Cardiac fibroblast (primary cell): ENCODE results near the gene SV2B.
A peak's percentile ranks its signal among the peaks of the same experiment; 100 is the strongest.

Experiments used
- DNase-seq, 2 donors: peaks; one replicate each; pipeline versions ENCODE4 v3.0.0 to v3.0.0-alpha.2; 2010; ENCODE audit warnings: low read depth in 2 of 2
- H3K4me3 ChIP-seq, 2 donors: replicated peaks in 1 of 2; 1 replicate in 1 of 2; 2 replicates in 1 of 2; pipeline ENCODE4 v1.5.1; 2011; ENCODE audit warnings: low read depth in 2 of 2, low read length in 2 of 2, mild to moderate bottlenecking in 2 of 2, moderate library complexity in 1 of 2
- TF ChIP-seq, protein P1 (sequence below): IDR thresholded peaks from one replicate; pipeline ENCODE4 v1.5.1; 2011; ENCODE audit warnings: low read depth, mild to moderate bottlenecking, low read length, inconsistent platforms

The SV2B gene

DNA sequence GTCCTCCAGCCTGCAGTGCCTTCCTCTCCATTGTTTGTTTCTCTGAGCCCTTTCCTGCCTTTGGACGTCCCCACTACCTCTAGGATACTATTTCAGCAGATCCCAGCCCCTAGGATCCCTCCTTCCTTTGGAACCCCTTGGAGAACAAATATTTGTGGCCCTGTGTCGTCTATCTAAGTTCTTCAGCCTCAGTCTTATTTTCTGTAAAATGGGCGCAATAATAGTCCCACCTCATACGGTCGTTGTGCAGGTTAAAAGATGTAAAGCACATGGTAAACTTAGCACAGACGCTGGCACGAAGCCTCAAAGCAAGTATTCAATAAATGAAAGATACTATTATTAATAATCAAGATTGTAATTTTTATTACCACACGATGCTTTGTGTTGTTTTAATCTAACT, 122.0 kb downstream of the SV2B start:
- TF ChIP-seq, protein P1, sequence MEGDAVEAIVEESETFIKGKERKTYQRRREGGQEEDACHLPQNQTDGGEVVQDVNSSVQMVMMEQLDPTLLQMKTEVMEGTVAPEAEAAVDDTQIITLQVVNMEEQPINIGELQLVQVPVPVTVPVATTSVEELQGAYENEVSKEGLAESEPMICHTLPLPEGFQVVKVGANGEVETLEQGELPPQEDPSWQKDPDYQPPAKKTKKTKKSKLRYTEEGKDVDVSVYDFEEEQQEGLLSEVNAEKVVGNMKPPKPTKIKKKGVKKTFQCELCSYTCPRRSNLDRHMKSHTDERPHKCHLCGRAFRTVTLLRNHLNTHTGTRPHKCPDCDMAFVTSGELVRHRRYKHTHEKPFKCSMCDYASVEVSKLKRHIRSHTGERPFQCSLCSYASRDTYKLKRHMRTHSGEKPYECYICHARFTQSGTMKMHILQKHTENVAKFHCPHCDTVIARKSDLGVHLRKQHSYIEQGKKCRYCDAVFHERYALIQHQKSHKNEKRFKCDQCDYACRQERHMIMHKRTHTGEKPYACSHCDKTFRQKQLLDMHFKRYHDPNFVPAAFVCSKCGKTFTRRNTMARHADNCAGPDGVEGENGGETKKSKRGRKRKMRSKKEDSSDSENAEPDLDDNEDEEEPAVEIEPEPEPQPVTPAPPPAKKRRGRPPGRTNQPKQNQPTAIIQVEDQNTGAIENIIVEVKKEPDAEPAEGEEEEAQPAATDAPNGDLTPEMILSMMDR = no peak
- H3K4me3 ChIP-seq = no peak overlapping the region
- DNase-seq = no peak

DNA sequence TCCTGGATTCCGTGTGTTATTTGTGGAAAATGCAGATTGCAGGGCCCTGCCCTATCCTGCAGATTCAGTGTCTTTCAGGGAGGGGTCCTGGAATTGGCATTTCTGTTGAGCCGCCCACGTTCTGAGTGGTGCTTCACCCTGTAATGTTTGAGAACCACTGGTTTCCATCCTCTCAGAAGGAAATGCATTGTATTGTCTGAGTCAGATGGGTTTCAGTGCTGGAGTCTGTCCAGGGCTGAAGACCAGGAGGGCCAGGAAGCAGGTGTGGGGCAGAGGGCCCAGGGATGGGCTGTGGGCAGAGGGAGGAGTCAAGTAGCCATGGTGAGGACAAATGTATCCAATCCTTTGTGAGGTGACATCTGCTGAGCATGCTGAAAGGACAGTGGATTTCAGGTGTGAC, 123.8 kb downstream of the SV2B start:
- DNase-seq = no peak
- no peak overlapping the region for H3K4me3 ChIP-seq
- TF ChIP-seq, protein P1 = no peak

DNA sequence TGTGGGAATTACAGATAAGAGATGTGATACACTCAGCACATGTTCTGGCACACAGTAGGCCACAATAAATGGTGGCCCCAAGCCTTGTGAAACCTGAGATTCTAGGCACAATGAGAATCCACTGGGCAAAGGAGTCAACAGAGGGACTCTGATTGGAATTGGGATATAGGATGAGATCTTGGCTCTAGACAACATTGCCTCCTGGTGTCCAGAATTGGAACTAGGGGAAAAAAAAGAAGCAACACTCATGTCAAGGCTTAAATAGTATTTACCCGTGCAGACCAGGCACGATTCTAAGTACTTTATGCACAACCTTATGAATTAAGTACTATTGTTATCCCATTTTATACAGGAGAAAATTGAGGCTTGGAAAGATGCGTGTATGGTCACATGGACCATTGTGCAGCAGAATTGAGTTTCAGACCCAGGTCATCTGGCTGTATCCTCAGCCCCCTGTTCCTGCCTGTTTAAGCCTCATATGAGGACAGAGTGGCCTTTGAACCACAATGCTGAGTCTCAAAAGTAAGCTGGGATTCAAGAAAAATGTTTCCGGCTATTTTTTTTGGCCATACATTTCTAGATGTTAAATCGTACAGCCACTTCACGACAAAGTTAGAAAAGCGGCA, 124.8 kb downstream of the SV2B start:
- H3K4me3 ChIP-seq = no peak overlapping the region
- DNase-seq = peak; percentile 41 to 58
- TF ChIP-seq, protein P1 = peak; percentile 70

DNA sequence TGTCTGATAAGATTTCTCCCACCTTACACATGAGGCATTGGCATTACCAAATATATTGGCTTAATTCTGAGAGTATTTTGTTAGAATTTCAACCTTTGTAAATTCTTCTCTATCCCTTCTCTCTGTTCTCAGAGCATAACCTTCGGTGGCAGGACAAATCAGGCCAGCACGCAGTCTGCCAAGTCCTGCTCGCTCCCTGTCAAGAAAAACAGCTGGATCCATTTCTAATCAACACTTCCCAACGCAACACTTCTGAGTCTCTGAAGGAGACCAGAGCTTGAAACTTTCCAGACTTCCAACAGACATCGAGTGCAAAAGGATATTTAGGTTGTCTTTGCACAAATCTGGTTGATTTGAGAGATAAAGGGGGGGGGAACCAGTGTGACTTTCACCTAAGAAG, 125.7 kb downstream of the SV2B start:
- TF ChIP-seq, protein P1 = no peak
- no peak overlapping the region for H3K4me3 ChIP-seq
- no peak for DNase-seq

DNA sequence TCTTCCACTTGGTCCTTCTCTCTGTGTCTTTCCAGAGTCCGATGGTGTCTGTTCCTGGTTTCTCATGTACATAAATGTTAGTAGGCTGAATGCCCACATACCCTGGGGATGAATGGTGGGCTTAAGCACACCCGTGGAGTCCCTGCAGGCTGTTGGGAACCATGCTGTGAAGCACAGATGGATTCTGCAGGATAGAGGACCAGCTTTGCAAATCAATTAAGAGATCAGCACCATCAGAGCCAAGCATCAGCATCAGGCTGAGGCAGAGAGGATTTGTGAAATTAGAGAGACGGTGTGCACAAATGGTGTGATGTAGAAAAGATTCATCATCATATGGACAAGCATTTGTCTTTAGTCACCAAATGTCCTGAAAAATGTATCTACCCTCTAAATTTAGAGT, 127.1 kb downstream of the SV2B start:
- TF ChIP-seq, protein P1 = no peak
- no peak overlapping the region for H3K4me3 ChIP-seq
- no peak for DNase-seq

DNA sequence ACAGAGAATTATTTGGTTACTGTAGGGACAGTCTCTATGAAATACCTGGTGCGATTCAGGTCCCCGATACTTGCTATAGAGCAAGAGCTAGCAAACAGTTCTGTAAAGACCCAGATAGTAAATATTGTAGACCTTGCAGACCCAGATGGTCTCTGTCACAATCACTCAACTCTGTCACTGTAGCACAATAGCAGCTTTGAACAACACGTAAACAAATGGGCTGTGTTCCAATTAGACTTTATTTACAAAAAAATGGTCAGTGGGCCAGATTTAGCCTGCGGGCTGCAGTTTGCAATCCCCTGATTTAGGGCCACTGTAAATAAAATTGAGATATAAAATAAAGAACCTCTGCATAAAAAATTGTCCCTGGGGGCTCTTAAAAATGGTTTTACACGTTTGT, 127.7 kb downstream of the SV2B start:
- no peak for DNase-seq
- TF ChIP-seq, protein P1 = no peak
- H3K4me3 ChIP-seq = no peak overlapping the region

DNA sequence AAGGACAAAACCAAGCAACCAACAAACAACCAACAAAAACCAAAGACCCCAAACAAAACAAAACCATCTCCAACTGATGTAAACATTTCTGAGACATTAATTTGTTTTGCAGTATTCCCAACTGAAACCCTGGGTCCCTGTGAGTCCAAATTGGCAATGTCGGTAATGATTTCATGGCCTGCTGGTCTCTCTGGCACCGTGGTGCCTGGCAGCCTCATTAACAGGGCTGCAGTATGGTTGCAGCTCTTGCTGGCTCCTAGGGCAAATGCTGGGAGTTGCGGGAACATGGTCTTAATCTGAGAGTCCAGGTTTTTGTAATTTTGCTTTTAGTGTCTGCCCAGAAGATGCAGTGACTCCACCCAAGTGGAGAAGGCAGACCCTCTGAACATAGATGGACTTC, 128.3 kb downstream of the SV2B start:
- H3K4me3 ChIP-seq = no peak overlapping the region
- DNase-seq = no peak
- TF ChIP-seq, protein P1 = no peak
